ENCODE results near the gene RASL10B.

DNA sequence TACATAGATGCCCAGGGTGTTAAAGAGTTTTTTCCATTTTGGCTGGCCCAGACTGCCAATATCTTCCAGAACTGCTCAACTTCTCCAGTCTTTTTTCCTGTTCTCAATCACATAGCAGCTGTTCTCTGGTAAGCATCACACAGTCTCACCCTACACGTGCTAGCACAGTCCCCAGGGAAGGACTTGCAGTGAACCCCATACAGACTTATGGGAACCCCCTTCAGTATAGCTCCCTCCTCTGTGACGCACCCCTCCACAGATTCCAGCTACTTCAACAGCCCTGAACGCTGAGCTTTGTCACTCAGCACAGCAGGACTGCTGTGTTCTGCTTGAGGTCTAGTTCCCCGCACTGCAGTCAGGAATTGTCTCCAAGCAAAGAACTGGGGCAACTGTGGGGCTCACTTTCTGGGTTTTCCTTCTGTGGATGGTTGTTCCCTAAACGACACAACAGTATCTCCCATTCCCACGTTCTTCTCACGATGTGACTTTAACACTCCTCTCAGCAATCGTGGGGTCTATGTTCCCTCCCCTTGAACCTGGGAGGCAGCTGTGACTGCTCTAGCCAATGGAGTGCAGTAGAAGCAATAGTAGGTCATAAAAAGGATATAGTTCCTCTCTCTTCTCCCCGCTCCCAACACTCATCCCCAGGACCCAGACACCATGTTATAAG is 60.4 kb downstream of the RASL10B start:
- TF ChIP-seq, protein P1, sequence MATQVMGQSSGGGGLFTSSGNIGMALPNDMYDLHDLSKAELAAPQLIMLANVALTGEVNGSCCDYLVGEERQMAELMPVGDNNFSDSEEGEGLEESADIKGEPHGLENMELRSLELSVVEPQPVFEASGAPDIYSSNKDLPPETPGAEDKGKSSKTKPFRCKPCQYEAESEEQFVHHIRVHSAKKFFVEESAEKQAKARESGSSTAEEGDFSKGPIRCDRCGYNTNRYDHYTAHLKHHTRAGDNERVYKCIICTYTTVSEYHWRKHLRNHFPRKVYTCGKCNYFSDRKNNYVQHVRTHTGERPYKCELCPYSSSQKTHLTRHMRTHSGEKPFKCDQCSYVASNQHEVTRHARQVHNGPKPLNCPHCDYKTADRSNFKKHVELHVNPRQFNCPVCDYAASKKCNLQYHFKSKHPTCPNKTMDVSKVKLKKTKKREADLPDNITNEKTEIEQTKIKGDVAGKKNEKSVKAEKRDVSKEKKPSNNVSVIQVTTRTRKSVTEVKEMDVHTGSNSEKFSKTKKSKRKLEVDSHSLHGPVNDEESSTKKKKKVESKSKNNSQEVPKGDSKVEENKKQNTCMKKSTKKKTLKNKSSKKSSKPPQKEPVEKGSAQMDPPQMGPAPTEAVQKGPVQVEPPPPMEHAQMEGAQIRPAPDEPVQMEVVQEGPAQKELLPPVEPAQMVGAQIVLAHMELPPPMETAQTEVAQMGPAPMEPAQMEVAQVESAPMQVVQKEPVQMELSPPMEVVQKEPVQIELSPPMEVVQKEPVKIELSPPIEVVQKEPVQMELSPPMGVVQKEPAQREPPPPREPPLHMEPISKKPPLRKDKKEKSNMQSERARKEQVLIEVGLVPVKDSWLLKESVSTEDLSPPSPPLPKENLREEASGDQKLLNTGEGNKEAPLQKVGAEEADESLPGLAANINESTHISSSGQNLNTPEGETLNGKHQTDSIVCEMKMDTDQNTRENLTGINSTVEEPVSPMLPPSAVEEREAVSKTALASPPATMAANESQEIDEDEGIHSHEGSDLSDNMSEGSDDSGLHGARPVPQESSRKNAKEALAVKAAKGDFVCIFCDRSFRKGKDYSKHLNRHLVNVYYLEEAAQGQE (IDR thresholded peaks at IDR 0.05; ENCODE audit: low read depth, low read length): no peak
- TF ChIP-seq, protein P2, sequence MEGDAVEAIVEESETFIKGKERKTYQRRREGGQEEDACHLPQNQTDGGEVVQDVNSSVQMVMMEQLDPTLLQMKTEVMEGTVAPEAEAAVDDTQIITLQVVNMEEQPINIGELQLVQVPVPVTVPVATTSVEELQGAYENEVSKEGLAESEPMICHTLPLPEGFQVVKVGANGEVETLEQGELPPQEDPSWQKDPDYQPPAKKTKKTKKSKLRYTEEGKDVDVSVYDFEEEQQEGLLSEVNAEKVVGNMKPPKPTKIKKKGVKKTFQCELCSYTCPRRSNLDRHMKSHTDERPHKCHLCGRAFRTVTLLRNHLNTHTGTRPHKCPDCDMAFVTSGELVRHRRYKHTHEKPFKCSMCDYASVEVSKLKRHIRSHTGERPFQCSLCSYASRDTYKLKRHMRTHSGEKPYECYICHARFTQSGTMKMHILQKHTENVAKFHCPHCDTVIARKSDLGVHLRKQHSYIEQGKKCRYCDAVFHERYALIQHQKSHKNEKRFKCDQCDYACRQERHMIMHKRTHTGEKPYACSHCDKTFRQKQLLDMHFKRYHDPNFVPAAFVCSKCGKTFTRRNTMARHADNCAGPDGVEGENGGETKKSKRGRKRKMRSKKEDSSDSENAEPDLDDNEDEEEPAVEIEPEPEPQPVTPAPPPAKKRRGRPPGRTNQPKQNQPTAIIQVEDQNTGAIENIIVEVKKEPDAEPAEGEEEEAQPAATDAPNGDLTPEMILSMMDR (IDR thresholded peaks at IDR 0.05 in 2 of 3, conservative IDR thresholded peaks at IDR 0.05 in 1 of 3; ENCODE audit: control insufficient read depth in 2 of 3, extremely low read depth in 1 of 3, insufficient read depth in 1 of 3, low read depth in 3 of 3, low read length in 3 of 3): no peak
- TF ChIP-seq POLR2A (IDR thresholded peaks at IDR 0.05; ENCODE audit: low read depth, low read length): no peak
- TF ChIP-seq CBFB (IDR thresholded peaks at IDR 0.05; ENCODE audit: low read depth): no peak
- no peak for TF ChIP-seq HDAC6 (IDR thresholded peaks at IDR 0.05; ENCODE audit: unreplicated experiment)

Measured in GM12878 (cell line).